ENCODE measurements around the gene ATF7IP2. TPM values are rescaled to one million over a fixed set of nuclear protein-coding genes. Genes with fewer than 3 reads are reported as not detected.
A peak's percentile ranks its signal among the peaks of the same experiment; 100 is the strongest.

ATF7IP2 gene
- total RNA-seq, 1 experiment from 2014 or later: not detected

DNA sequence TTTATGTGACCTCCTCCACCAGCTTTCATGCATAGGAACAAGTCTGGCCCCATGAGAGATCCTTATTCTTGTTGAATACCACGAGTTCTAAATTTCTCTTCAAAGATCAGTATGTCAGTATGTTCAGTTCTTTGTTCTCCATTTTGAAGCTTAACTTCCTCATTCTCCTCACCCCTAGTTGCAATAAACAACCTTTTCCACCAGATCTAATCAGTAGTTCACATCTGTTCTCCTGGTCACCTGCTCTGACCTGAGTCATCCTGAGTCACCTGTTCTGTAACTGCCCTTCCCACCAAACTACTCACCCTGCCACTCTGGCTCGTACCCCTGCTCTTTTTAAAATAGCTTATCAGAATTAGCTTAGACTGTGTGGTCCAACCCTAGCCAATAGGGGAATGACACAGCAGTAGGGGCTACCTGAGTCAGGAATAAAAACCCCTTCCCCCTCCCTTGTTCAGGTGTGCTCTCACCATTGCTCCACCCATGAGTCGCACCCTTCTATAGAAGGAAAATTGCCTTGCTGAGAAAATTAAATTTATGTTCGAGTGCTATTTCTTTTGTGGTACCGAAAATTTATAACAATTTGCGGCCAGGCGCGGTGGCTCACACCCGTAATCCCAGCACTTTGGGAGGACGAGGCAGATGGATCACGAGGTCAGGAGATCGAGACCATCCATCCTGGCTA lies 100.0 kb downstream of the ATF7IP2 start:
- H3F3A ChIP-seq (ENCODE audit: insufficient read depth, low read depth): no peaks in the 10 kb centered on the region
- no TSS peak for BruUV-seq (replicated peaks)
- no peak for TF ChIP-seq EZH2 (IDR thresholded peaks at IDR 0.05; ENCODE audit: low read depth)
- TF ChIP-seq, protein P1, sequence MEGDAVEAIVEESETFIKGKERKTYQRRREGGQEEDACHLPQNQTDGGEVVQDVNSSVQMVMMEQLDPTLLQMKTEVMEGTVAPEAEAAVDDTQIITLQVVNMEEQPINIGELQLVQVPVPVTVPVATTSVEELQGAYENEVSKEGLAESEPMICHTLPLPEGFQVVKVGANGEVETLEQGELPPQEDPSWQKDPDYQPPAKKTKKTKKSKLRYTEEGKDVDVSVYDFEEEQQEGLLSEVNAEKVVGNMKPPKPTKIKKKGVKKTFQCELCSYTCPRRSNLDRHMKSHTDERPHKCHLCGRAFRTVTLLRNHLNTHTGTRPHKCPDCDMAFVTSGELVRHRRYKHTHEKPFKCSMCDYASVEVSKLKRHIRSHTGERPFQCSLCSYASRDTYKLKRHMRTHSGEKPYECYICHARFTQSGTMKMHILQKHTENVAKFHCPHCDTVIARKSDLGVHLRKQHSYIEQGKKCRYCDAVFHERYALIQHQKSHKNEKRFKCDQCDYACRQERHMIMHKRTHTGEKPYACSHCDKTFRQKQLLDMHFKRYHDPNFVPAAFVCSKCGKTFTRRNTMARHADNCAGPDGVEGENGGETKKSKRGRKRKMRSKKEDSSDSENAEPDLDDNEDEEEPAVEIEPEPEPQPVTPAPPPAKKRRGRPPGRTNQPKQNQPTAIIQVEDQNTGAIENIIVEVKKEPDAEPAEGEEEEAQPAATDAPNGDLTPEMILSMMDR (conservative IDR thresholded peaks at IDR 0.05): no peak
- H3K4me3 ChIP-seq: no peak overlapping the region
- H2AFZ ChIP-seq: no peak overlapping the region
- intact Hi-C loops (cut with micrococcal nuclease; ENCODE audit: unreplicated experiment): no loop called here
- H3K79me2 ChIP-seq (ENCODE audit: low read depth): no peaks in the 10 kb centered on the region
- peak in 1 of 2 experiments; percentile 40 for DNase-seq
- H3K36me3 ChIP-seq (ENCODE audit: low read depth): no peaks in the 10 kb centered on the region
- no peak overlapping the region for H3K4me2 ChIP-seq
- H3K4me1 ChIP-seq (replicated peaks; ENCODE audit: insufficient read depth): no peaks in the 10 kb centered on the region
- ChIA-PET CTCF (no interaction called here), POLR2A (ENCODE audit: unreplicated experiment) (no interaction called here)
- no peaks in the 10 kb centered on the region for H3K9me2 ChIP-seq (ENCODE audit: insufficient read depth)
- H4K20me1 ChIP-seq (ENCODE audit: insufficient read depth): no peaks in the 10 kb centered on the region
- no peak overlapping the region for H3K27ac ChIP-seq
- no peaks in the 10 kb centered on the region for H3K27me3 ChIP-seq (ENCODE audit: insufficient read depth, low read depth)
- peaks cover 18% of the 10 kb centered on the region for H3K9me3 ChIP-seq (ENCODE audit: insufficient read depth, low read depth)

DNA sequence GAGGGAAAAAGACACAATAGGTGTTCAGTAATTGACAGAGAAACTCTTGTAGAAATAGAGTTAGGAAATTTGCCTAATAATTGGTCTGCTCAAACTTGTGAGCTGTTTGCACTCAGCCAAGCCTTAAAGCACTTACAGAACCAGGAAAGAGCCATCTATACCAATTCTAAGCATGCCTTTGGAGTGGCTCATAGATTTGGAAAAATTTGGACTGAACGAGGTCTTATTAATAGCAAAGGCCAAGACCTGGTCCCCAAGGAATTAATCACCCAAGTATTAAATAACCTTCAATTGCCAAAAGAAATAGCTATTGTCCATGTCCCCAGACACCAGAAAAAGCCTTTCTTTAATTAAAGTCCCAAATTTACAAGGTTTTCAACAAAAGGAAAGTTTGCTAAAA lies 104.3 kb downstream of the ATF7IP2 start:
- Histone ChIP-seq H3K79me2 (ENCODE audit: low read depth) (no peaks in the 10 kb centered on the region), H3K9me3 (ENCODE audit: insufficient read depth, low read depth) (peaks cover 26% of the 10 kb centered on the region), H2AFZ (no peak overlapping the region), H4K20me1 (ENCODE audit: insufficient read depth) (no peaks in the 10 kb centered on the region), H3K27ac (no peak overlapping the region), H3K4me1 (replicated peaks; ENCODE audit: insufficient read depth) (no peaks in the 10 kb centered on the region), H3F3A (ENCODE audit: insufficient read depth, low read depth) (no peaks in the 10 kb centered on the region), H3K36me3 (ENCODE audit: low read depth) (no peaks in the 10 kb centered on the region), H3K9me2 (ENCODE audit: insufficient read depth) (no peaks in the 10 kb centered on the region), H3K4me2 (no peak overlapping the region), H3K27me3 (ENCODE audit: insufficient read depth, low read depth) (no peaks in the 10 kb centered on the region), H3K4me3 (no peak overlapping the region)
- intact Hi-C loops (cut with micrococcal nuclease; ENCODE audit: unreplicated experiment): no loop called here
- ChIA-PET CTCF (no interaction called here), POLR2A (ENCODE audit: unreplicated experiment) (no interaction called here)
- BruUV-seq (replicated peaks): no TSS peak
- DNase-seq: no peak
- no peak for TF ChIP-seq EZH2 (IDR thresholded peaks at IDR 0.05; ENCODE audit: low read depth)
- TF ChIP-seq, protein P1 (conservative IDR thresholded peaks at IDR 0.05): no peak

- no peak overlapping the region for H3K4me3 ChIP-seq
- CTCF ChIA-PET: no interaction called here
- peaks cover 12% of the 10 kb centered on the region; the same call in 1 of the 2 replicates for H3K9me3 ChIP-seq (ENCODE audit: insufficient read depth, low read depth)
- H3K79me2 ChIP-seq (ENCODE audit: low read depth): no peaks in the 10 kb centered on the region
- intact Hi-C loops (cut with micrococcal nuclease; ENCODE audit: unreplicated experiment): no loop called here
- no peak overlapping the region for H3K27ac ChIP-seq
- no peak overlapping the region for H2AFZ ChIP-seq
- no peak for DNase-seq
- H3K9me2 ChIP-seq (ENCODE audit: insufficient read depth): no peaks in the 10 kb centered on the region
- H3K27me3 ChIP-seq (ENCODE audit: insufficient read depth, low read depth): no peaks in the 10 kb centered on the region
- POLR2A ChIA-PET (ENCODE audit: unreplicated experiment): no interaction called here
- no TSS peak for BruUV-seq (replicated peaks)
- H3K4me2 ChIP-seq: no peak overlapping the region
- H3F3A ChIP-seq (ENCODE audit: insufficient read depth, low read depth): no peaks in the 10 kb centered on the region
- no peaks in the 10 kb centered on the region for H3K4me1 ChIP-seq (replicated peaks; ENCODE audit: insufficient read depth)
- TF ChIP-seq EZH2 (IDR thresholded peaks at IDR 0.05; ENCODE audit: low read depth): no peak
- TF ChIP-seq, protein P1 (conservative IDR thresholded peaks at IDR 0.05): no peak
- H3K36me3 ChIP-seq (ENCODE audit: low read depth): no peaks in the 10 kb centered on the region
- no peaks in the 10 kb centered on the region for H4K20me1 ChIP-seq (ENCODE audit: insufficient read depth)
Observed at GRCh38 chr16:10493276-10493675, 107.4 kb downstream of the ATF7IP2 start.

Measured in PC-9 (cell line).